Ascending aorta (tissue), 2 donors: ENCODE measurements around the gene PRSS23. TPM values are rescaled to one million over a fixed set of nuclear protein-coding genes. Genes with fewer than 3 reads are reported as not detected.
A peak's percentile ranks its signal among the peaks of the same experiment; 100 is the strongest.

Source experiments
- DNase-seq, 2 donors: peaks; one replicate each; pipeline ENCODE4 v3.0.0-alpha.2; 2019; ENCODE audit warnings: low spot score in 2 of 2
- H3K27ac ChIP-seq, 2 donors: fragments of 200-600 bp; sonication (generic); one replicate each; pipeline ENCODE4 v1.5.1; 2016 to 2017; ENCODE audit warnings: mild to moderate bottlenecking in 1 of 2
- H3K27me3 ChIP-seq: fragments of 200-600 bp; sonication (generic); one replicate; pipeline ENCODE4 v1.5.1; 2017
- H3K36me3 ChIP-seq, 2 donors: fragments of 200-600 bp; sonication (generic); one replicate each; pipeline ENCODE4 v1.5.1; 2016
- H3K4me1 ChIP-seq, 2 donors: fragments of 200-600 bp; sonication (generic); one replicate each; pipeline ENCODE4 v1.5.1; 2016 to 2017; ENCODE audit warnings: mild to moderate bottlenecking in 1 of 2
- H3K4me3 ChIP-seq, 2 donors: fragments of 200-600 bp; sonication (generic); one replicate each; pipeline ENCODE4 v1.5.1; 2016 to 2017; ENCODE audit warnings: mild to moderate bottlenecking in 1 of 2
- H3K9me3 ChIP-seq, 2 donors: fragments of 200-600 bp; sonication (generic); one replicate each; pipeline ENCODE4 v1.5.1; 2016
- CTCF ChIP-seq, 3 experiments: fragments of 200-600 bp in 2 of 3; fragments of 450-650 bp in 1 of 3; sonication (generic) in 2 of 3; IDR thresholded peaks; one replicate each; pipeline ENCODE4 v1.5.1; 2016 to 2019; ENCODE audit warnings: antibody characterized with exemption in 3 of 3, mild to moderate bottlenecking in 1 of 3, moderate library complexity in 1 of 3
- intact Hi-C: fragments of 100-400 bp; cut with DNase I; formaldehyde crosslinking; loops from one replicate; pipeline ENCODE4 v1.15.1; 2023
- total RNA-seq: library from RNA; depleted of rRNA; stranded (reverse); fragments of >200 nt; gene quantifications from one replicate; pipeline ENCODE4 v1.1.0, GENCODE V29; 2016

The PRSS23 gene
- total RNA-seq, 1 donor from 2014 or later, result 184 TPM

DNA sequence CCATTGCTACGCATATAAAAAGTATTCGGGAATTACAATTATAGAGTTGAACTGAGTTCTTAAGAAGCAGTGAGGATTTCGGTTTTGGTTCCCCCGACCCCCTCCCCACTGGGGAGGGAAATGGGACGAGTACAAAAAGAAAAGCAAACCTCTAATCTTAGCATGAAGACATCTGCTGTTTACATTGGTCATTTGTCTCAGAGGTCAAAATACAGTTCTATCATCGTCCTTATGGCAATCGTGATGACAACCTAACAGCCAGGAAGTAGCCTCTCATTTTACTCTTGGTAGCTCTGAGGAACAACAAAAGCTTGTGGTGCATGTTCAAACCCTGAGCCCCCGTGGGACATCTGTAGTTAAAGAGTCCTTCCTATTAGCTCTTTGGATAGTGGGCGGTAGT is 3.2 kb upstream of the PRSS23 start:
- Histone ChIP-seq H3K4me3 (no peak overlapping the region), H3K27ac (no peak overlapping the region), H3K4me1 (peaks cover 0 to 6% of the 10 kb centered on the region in 2 donors), H3K9me3 (no peaks in the 10 kb centered on the region), H3K27me3 (no peaks in the 10 kb centered on the region), H3K36me3 (no peaks in the 10 kb centered on the region)
- no peak for DNase-seq
- intact Hi-C loops, result loop anchor here (2.0 kb wide), 1 partner anchor 44 kb away; no protein-coding TSS in a partner anchor
- no peak for TF ChIP-seq CTCF (IDR thresholded peaks at IDR 0.05)

- peak overlapping the region in 1 of 2 donors; percentile 76 for H3K27ac ChIP-seq
- H3K27me3 ChIP-seq, result no peaks in the 10 kb centered on the region
- H3K4me3 ChIP-seq, result no peak overlapping the region
- TF ChIP-seq CTCF (IDR thresholded peaks at IDR 0.05), result no peak
- no peaks in the 10 kb centered on the region for H3K36me3 ChIP-seq
- peaks cover 0 to 10% of the 10 kb centered on the region in 2 donors for H3K4me1 ChIP-seq
- DNase-seq, result peak in 1 of 2 donors; percentile 64
- intact Hi-C loops, result no loop called here
- H3K9me3 ChIP-seq, result no peaks in the 10 kb centered on the region
Measured at GRCh38 chr11:86798988-86799387, 1.4 kb upstream of the PRSS23 start.

GRCh38 chr11:86799680-86800075 is 664 bp upstream of the PRSS23 start:
- intact Hi-C loops, result loop anchor here (2.0 to 10.0 kb wide), 6 partner anchors 57 to 735 kb away; partner anchors contain the start of genes ME3 and PICALM
- Histone ChIP-seq H3K36me3 (no peaks in the 10 kb centered on the region), H3K27me3 (no peaks in the 10 kb centered on the region), H3K27ac (peak overlapping the region; percentile 76 to 79), H3K4me3 (peak overlapping the region; percentile 67 to 78), H3K4me1 (peaks cover 0 to 10% of the 10 kb centered on the region in 2 donors), H3K9me3 (no peaks in the 10 kb centered on the region)
- TF ChIP-seq CTCF (IDR thresholded peaks at IDR 0.05), result peak in 1 of 3 experiments; percentile 33
- DNase-seq, result peak in 1 of 2 donors; percentile 66

DNA sequence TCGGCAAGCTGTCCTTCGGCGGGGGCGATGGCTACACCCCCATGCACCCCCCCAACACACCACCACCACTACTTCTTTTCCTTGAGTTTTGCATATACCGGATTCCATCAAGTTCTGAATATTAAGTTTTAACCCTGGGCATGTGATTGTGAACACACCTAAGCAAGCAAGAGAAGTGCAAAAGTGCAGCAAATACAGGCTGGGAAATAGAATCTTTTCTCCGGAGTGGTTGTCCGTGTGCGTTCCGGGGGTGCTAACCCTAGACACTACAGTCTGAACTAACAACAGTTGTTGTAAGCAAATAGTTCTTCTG is 574 bp downstream of the PRSS23 start:
- Histone ChIP-seq H3K36me3 (no peaks in the 10 kb centered on the region), H3K27ac (peak overlapping the region; percentile 67 to 76), H3K27me3 (no peaks in the 10 kb centered on the region), H3K4me3 (peak overlapping the region; percentile 67 to 78), H3K4me1 (peaks cover 0 to 16% of the 10 kb centered on the region in 2 donors), H3K9me3 (no peaks in the 10 kb centered on the region)
- TF ChIP-seq CTCF (IDR thresholded peaks at IDR 0.05), result no peak
- intact Hi-C loops, result loop anchor here (2.0 to 10.0 kb wide), 6 partner anchors 58 to 736 kb away; partner anchors contain the start of genes ME3 and PICALM
- no peak for DNase-seq

DNA sequence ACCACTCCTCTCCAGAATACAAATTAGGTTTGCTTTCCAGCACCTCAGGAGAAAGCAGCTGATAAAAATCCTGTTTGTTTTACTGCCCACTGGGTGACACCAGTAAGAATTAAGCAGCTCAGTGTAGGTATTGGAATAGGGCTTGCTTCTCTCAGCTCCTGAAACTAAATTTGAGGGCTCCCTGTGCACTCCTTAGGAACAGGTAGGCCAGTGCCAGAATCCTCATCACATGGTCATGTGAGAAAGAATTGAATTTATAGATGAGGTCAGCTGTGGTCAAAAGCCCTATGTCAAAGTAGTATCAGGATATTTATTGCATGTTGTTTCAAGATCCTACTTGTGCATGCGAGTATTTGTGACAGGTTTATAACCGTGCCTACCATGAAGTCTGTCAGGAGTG is 1.0 kb downstream of the PRSS23 start:
- Histone ChIP-seq H3K27ac (peak overlapping the region; percentile 67 to 76), H3K27me3 (no peaks in the 10 kb centered on the region), H3K4me1 (peaks cover 0 to 16% of the 10 kb centered on the region in 2 donors), H3K36me3 (no peaks in the 10 kb centered on the region), H3K4me3 (peak overlapping the region; percentile 67 to 78), H3K9me3 (no peaks in the 10 kb centered on the region)
- TF ChIP-seq CTCF (IDR thresholded peaks at IDR 0.05), result no peak
- DNase-seq, result no peak
- intact Hi-C loops, result loop anchor here (2.0 to 10.0 kb wide), 6 partner anchors 59 to 737 kb away; partner anchors contain the start of genes ME3 and PICALM
